MM.1S (cell line): ENCODE data around the gene RANBP1.

ENCODE experiments used
- DNase-seq: peaks from one replicate; pipeline ENCODE4 v3.0.0-alpha.2; 2015
- H2AFZ ChIP-seq: fragments of 300-600 bp; sonication (generic); 2 replicates; pipeline ENCODE4 v1.6.0; 2016; ENCODE audit warnings: antibody characterized with exemption, low read length
- H3F3A ChIP-seq: fragments of 300-600 bp; sonication (generic); 2 replicates; pipeline ENCODE4 v1.6.1; 2016; ENCODE audit warnings: mild to moderate bottlenecking, antibody characterized with exemption, low read length, moderate library complexity, mixed read lengths; ENCODE audit not compliant: insufficient read depth
- H3K27ac ChIP-seq: fragments of 300-600 bp; sonication (generic); 2 replicates; pipeline ENCODE4 v1.5.1; 2016; ENCODE audit warnings: mild to moderate bottlenecking, low read length
- H3K27me3 ChIP-seq: fragments of 300-600 bp; sonication (generic); replicated peaks from 2 replicates; pipeline ENCODE4 v1.6.0; 2016; ENCODE audit warnings: low read length; ENCODE audit not compliant: insufficient read depth
- H3K36me3 ChIP-seq: fragments of 300-600 bp; sonication (generic); replicated peaks from 2 replicates; pipeline ENCODE4 v1.6.1; 2016; ENCODE audit warnings: mild to moderate bottlenecking, low read length, mixed read lengths; ENCODE audit not compliant: insufficient read depth
- H3K4me1 ChIP-seq: fragments of 300-600 bp; sonication (generic); 2 replicates; pipeline ENCODE4 v1.6.1; 2016; ENCODE audit warnings: low read length, mixed read lengths
- H3K4me2 ChIP-seq: fragments of 300-600 bp; sonication (generic); 2 replicates; pipeline ENCODE4 v1.6.0; 2016; ENCODE audit warnings: low read depth, low read length
- H3K4me3 ChIP-seq: fragments of 300-600 bp; sonication (generic); 2 replicates; pipeline ENCODE4 v1.5.1; 2016; ENCODE audit warnings: low read length, mixed read lengths
- H3K79me2 ChIP-seq: fragments of 300-600 bp; sonication (generic); 2 replicates; pipeline ENCODE4 v1.6.1; 2016; ENCODE audit warnings: mixed run types, low read length, mixed read lengths
- H3K9ac ChIP-seq: fragments of 300-600 bp; sonication (generic); 2 replicates; pipeline ENCODE4 v1.6.1; 2016; ENCODE audit warnings: low read length, mixed read lengths
- H3K9me2 ChIP-seq: fragments of 300-600 bp; sonication (generic); replicated peaks from 2 replicates; pipeline ENCODE4 v1.6.1; 2016; ENCODE audit warnings: mild to moderate bottlenecking, low read length, mixed read lengths; ENCODE audit not compliant: insufficient read depth
- H3K9me3 ChIP-seq: fragments of 300-600 bp; sonication (generic); replicated peaks from 2 replicates; pipeline ENCODE4 v1.6.1; 2016; ENCODE audit warnings: mild to moderate bottlenecking, low read length, mixed read lengths; ENCODE audit not compliant: insufficient read depth
- H4K20me1 ChIP-seq: fragments of 300-600 bp; sonication (generic); 2 replicates; pipeline ENCODE4 v1.6.1; 2016; ENCODE audit warnings: mild to moderate bottlenecking, low read length, moderate library complexity, mixed read lengths; ENCODE audit not compliant: insufficient read depth
- CTCF ChIP-seq: fragments of 300-600 bp; sonication (generic); IDR thresholded peaks from 2 replicates; pipeline ENCODE4 v1.5.1; 2016; ENCODE audit warnings: antibody characterized with exemption, low read length, mixed read lengths
- EZH2 ChIP-seq: fragments of 300-600 bp; sonication (generic); optimal IDR thresholded peaks from 2 replicates; pipeline ENCODE3; 2017; ENCODE audit warnings: low read depth, mild to moderate bottlenecking, antibody characterized with exemption, low read length, mixed read lengths
- EZH2phosphoT487 ChIP-seq: fragments of 300-600 bp; sonication (generic); IDR thresholded peaks from 2 replicates; pipeline ENCODE4 v1.6.1; 2018; ENCODE audit warnings: antibody characterized with exemption, low read length

RANBP1 gene

GRCh38 chr22:20129747-20130014 lies 13.8 kb downstream of the RANBP1 start:
- Histone ChIP-seq H3K4me1 (0 out of 2 replicates have a peak, but pooled peaks cover 3% of the 10 kb centered on the region), H3K36me3 (no peaks in the 10 kb centered on the region; the same call in 1 of the 2 replicates), H3K27me3 (no peaks in the 10 kb centered on the region), H3K79me2 (peaks cover 18% of the 10 kb centered on the region), H3K4me2 (no peak overlapping the region), H3K4me3 (no peak overlapping the region), H3K9me2 (no peaks in the 10 kb centered on the region), H3F3A (peaks cover 36% of the 10 kb centered on the region), H2AFZ (no peak overlapping the region), H3K27ac (no peak overlapping the region), H3K9me3 (no peaks in the 10 kb centered on the region), H4K20me1 (0 out of 2 replicates have a peak, but pooled peaks cover 5% of the 10 kb centered on the region), H3K9ac (no peak overlapping the region)
- TF ChIP-seq CTCF (no peak), EZH2phosphoT487 (no peak), EZH2 (no peak)
- no peak for DNase-seq

- Histone ChIP-seq H3K4me3 (no peak overlapping the region), H3K27ac (no peak overlapping the region)
Measured at GRCh38 chr22:20130319-20130718, 14.4 kb downstream of the RANBP1 start.

GRCh38 chr22:20130731-20131596 lies 15.1 kb downstream of the RANBP1 start:
- TF ChIP-seq EZH2 (no peak), CTCF (no peak), EZH2phosphoT487 (no peak)
- Histone ChIP-seq H3K79me2 (peaks cover 15% of the 10 kb centered on the region), H3K9ac (peak overlapping the region; percentile 52; the same call in 1 of the 2 replicates), H3K4me1 (0 out of 2 replicates have a peak, but pooled peaks cover 3% of the 10 kb centered on the region), H2AFZ (peak overlapping the region; percentile 87; the same call in 1 of the 2 replicates), H3K36me3 (no peaks in the 10 kb centered on the region; the same call in 1 of the 2 replicates), H3K27ac (no peak overlapping the region), H3K9me3 (no peaks in the 10 kb centered on the region), H3K27me3 (no peaks in the 10 kb centered on the region), H3K9me2 (no peaks in the 10 kb centered on the region), H3K4me3 (peak overlapping the region; percentile 72), H3K4me2 (peak overlapping the region; percentile 74), H4K20me1 (no peaks in the 10 kb centered on the region), H3F3A (peaks cover 36% of the 10 kb centered on the region)
- peak; percentile 69 for DNase-seq

More at GRCh38 chr22:20130319-20130718, 14.4 kb downstream of the RANBP1 start:
- no peaks in the 10 kb centered on the region for H3K9me3 ChIP-seq
- no peaks in the 10 kb centered on the region for H4K20me1 ChIP-seq
- H3K9me2 ChIP-seq = no peaks in the 10 kb centered on the region
- 0 out of 2 replicates have a peak, but pooled peaks cover 3% of the 10 kb centered on the region for H3K4me1 ChIP-seq
- peak; percentile 47 for DNase-seq
- peaks cover 36% of the 10 kb centered on the region for H3F3A ChIP-seq
- TF ChIP-seq EZH2phosphoT487 (no peak), CTCF (peak; percentile 54), EZH2 (no peak)
- peak overlapping the region; percentile 87; the same call in 1 of the 2 replicates for H2AFZ ChIP-seq
- H3K27me3 ChIP-seq = no peaks in the 10 kb centered on the region
- no peaks in the 10 kb centered on the region; the same call in 1 of the 2 replicates for H3K36me3 ChIP-seq
- H3K4me2 ChIP-seq = no peak overlapping the region
- peaks cover 15% of the 10 kb centered on the region for H3K79me2 ChIP-seq
- no peak overlapping the region for H3K9ac ChIP-seq
